ENCODE data around the gene CYBRD1. TPM values are rescaled to one million over a fixed set of nuclear protein-coding genes. Genes with fewer than 3 reads are reported as not detected.

Gene CYBRD1
- total and polyA plus RNA-seq, 5 donors from 2014 or later, result 0.09 to 0.94 (median 0.20) TPM; not detected in 2

DNA sequence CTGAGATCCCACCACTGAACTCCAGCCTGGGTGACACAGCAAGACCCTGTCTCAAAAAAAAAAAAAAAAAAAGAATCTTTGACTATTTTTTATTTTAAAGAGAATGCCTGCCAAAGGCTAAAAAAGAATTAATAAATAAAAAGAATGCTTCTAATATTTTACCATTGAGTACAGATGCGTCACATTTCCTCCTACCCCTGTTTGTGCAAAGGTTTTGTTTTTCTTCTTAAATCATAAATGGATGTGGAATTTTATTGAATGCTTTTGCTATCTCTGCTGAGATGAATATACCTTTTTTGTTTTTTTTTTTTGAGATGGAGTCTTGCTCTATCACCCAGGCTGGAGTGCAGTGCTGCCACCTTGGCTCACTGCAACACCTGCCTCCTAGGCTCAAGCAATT is 22.8 kb downstream of the CYBRD1 start:
- Histone ChIP-seq H3K36me3 (ENCODE audit: control insufficient read depth, insufficient read depth, low read length) (no peaks in the 10 kb centered on the region), H3K9me3 (ENCODE audit: control insufficient read depth in 2 of 2, low read length in 2 of 2) (no peaks in the 10 kb centered on the region), H3K27ac (ENCODE audit: insufficient read depth, low read length, poor library complexity, severe bottlenecking) (no peak overlapping the region), H3K4me3 (ENCODE audit: low read depth, low read length) (no peak overlapping the region), H3K4me1 (ENCODE audit: control insufficient read depth, insufficient read depth, low read length, poor library complexity, severe bottlenecking) (no peaks in the 10 kb centered on the region), H3K27me3 (ENCODE audit: control insufficient read depth, insufficient read depth, low read length) (peaks cover 3% of the 10 kb centered on the region)
- Mint-ChIP-seq H3K27ac (no peak overlapping the region), H3K9me3 (peaks cover 0 to 2% (median 0%) of the 10 kb centered on the region in 7 donors), H3K36me3 (no peaks in the 10 kb centered on the region), H3K27me3 (peaks cover 33% of the 10 kb centered on the region), H3K4me3 (no peak overlapping the region), H3K4me1 (peaks cover 0 to 5% (median 0%) of the 10 kb centered on the region in 4 donors)
- no peak for DNase-seq
- no peak for ATAC-seq (ENCODE audit: low read depth in 2 of 2)

DNA sequence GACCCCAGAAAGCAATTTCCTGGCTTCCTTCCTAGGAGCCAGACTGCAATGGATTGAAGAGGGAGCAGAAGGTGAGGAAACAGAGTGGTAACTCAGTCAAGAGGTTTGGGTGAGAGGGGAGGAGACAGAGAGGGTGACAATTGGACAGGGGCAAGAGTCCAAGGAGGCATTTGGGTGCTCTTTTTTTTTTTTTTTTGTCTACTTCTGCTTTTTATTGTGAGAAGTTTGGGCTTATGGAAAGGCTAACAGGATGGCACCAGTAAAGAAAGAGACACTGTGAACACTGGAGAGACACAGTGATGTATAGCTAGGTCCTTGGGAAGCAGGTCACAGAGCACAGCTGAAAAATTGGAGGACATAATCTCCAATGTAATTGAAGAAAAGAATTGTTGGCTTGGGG is 25.0 kb downstream of the CYBRD1 start:
- Histone ChIP-seq H3K4me3 (ENCODE audit: low read depth, low read length) (no peak overlapping the region), H3K27ac (ENCODE audit: insufficient read depth, low read length, poor library complexity, severe bottlenecking) (no peak overlapping the region), H3K27me3 (ENCODE audit: control insufficient read depth, insufficient read depth, low read length) (peaks cover 7% of the 10 kb centered on the region), H3K36me3 (ENCODE audit: control insufficient read depth, insufficient read depth, low read length) (no peaks in the 10 kb centered on the region), H3K4me1 (ENCODE audit: control insufficient read depth, insufficient read depth, low read length, poor library complexity, severe bottlenecking) (no peaks in the 10 kb centered on the region), H3K9me3 (ENCODE audit: control insufficient read depth in 2 of 2, low read length in 2 of 2) (no peaks in the 10 kb centered on the region)
- Mint-ChIP-seq H3K4me3 (no peak overlapping the region), H3K9me3 (peaks cover 0 to 2% (median 0%) of the 10 kb centered on the region in 7 donors), H3K36me3 (no peaks in the 10 kb centered on the region), H3K27me3 (peaks cover 38% of the 10 kb centered on the region), H3K4me1 (no peaks in the 10 kb centered on the region), H3K27ac (no peak overlapping the region)
- ATAC-seq (ENCODE audit: low read depth in 2 of 2) (no peak), DNase-seq (no peak)

DNA sequence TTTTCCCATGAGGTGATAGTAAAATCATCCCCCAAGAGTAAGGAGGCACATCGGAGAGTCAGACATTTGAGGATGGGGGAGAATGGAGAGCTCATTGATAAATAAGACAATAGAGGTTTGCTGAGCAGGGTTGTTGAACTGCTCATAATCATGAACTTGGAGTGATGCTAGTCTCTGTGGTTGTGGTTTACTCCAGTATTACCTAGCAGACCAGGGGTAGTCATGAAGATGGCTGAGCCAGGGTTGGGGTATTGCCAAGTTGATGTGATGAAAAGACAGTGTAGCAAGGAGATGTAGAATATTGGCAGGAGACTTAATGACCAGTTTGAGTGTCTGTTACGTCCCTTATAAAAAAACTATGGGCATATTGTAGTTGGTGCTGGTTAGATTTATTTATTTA is 25.4 kb downstream of the CYBRD1 start:
- Histone ChIP-seq H3K4me1 (ENCODE audit: control insufficient read depth, insufficient read depth, low read length, poor library complexity, severe bottlenecking) (no peaks in the 10 kb centered on the region), H3K9me3 (ENCODE audit: control insufficient read depth in 2 of 2, low read length in 2 of 2) (no peaks in the 10 kb centered on the region), H3K27me3 (ENCODE audit: control insufficient read depth, insufficient read depth, low read length) (peaks cover 11% of the 10 kb centered on the region), H3K4me3 (ENCODE audit: low read depth, low read length) (no peak overlapping the region), H3K27ac (ENCODE audit: insufficient read depth, low read length, poor library complexity, severe bottlenecking) (no peak overlapping the region), H3K36me3 (ENCODE audit: control insufficient read depth, insufficient read depth, low read length) (no peaks in the 10 kb centered on the region)
- Mint-ChIP-seq H3K9me3 (peaks cover 0 to 2% (median 0%) of the 10 kb centered on the region in 7 donors), H3K36me3 (no peaks in the 10 kb centered on the region), H3K4me1 (no peaks in the 10 kb centered on the region), H3K27me3 (peaks cover 39% of the 10 kb centered on the region), H3K27ac (no peak overlapping the region), H3K4me3 (no peak overlapping the region)
- ATAC-seq (ENCODE audit: low read depth in 2 of 2) (no peak), DNase-seq (no peak)

- Histone ChIP-seq H3K4me1 (ENCODE audit: control insufficient read depth, insufficient read depth, low read length, poor library complexity, severe bottlenecking) (no peaks in the 10 kb centered on the region), H3K9me3 (ENCODE audit: control insufficient read depth in 2 of 2, low read length in 2 of 2) (no peaks in the 10 kb centered on the region), H3K4me3 (ENCODE audit: low read depth, low read length) (no peak overlapping the region), H3K27ac (ENCODE audit: insufficient read depth, low read length, poor library complexity, severe bottlenecking) (no peak overlapping the region), H3K27me3 (ENCODE audit: control insufficient read depth, insufficient read depth, low read length) (peaks cover 9% of the 10 kb centered on the region), H3K36me3 (ENCODE audit: control insufficient read depth, insufficient read depth, low read length) (no peaks in the 10 kb centered on the region)
- Mint-ChIP-seq H3K27me3 (peaks cover 38% of the 10 kb centered on the region), H3K36me3 (no peaks in the 10 kb centered on the region), H3K9me3 (peaks cover 0 to 2% (median 0%) of the 10 kb centered on the region in 7 donors), H3K27ac (no peak overlapping the region), H3K4me1 (no peaks in the 10 kb centered on the region), H3K4me3 (no peak overlapping the region)
- DNase-seq (no peak), ATAC-seq (ENCODE audit: low read depth in 2 of 2) (no peak)
Measured at GRCh38 chr2:171550613-171551012, 28.3 kb downstream of the CYBRD1 start.

- Mint-ChIP-seq H3K36me3 (no peaks in the 10 kb centered on the region), H3K4me1 (no peaks in the 10 kb centered on the region), H3K9me3 (peaks cover 0 to 2% (median 0%) of the 10 kb centered on the region in 7 donors), H3K27ac (no peak overlapping the region), H3K27me3 (peaks cover 44% of the 10 kb centered on the region), H3K4me3 (no peak overlapping the region)
- Histone ChIP-seq H3K4me1 (ENCODE audit: control insufficient read depth, insufficient read depth, low read length, poor library complexity, severe bottlenecking) (no peaks in the 10 kb centered on the region), H3K27ac (ENCODE audit: insufficient read depth, low read length, poor library complexity, severe bottlenecking) (no peak overlapping the region), H3K9me3 (ENCODE audit: control insufficient read depth in 2 of 2, low read length in 2 of 2) (no peaks in the 10 kb centered on the region), H3K27me3 (ENCODE audit: control insufficient read depth, insufficient read depth, low read length) (peaks cover 12% of the 10 kb centered on the region), H3K4me3 (ENCODE audit: low read depth, low read length) (no peak overlapping the region), H3K36me3 (ENCODE audit: control insufficient read depth, insufficient read depth, low read length) (no peaks in the 10 kb centered on the region)
- ATAC-seq (ENCODE audit: low read depth in 2 of 2) (no peak), DNase-seq (no peak)
Measured at GRCh38 chr2:171551836-171552235, 29.6 kb downstream of the CYBRD1 start.

DNA sequence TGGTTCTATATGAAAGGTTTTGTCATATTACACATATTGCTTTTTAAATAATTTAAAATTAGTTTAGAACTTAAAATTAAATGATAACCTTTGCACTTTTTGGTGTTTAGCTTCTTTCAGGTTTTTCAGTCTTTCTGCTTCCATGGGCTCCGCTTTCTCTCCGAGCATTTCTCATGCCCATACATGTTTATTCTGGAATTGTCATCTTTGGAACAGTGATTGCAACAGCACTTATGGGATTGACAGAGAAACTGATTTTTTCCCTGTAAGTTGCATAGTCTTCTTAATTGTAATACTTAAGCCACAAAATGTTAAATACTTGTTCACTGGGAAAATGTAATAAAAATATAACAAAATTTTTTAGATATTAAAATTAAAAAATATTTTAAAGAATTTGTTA is 31.0 kb downstream of the CYBRD1 start:
- no peaks in the 10 kb centered on the region for H3K4me1 ChIP-seq (ENCODE audit: control insufficient read depth, insufficient read depth, low read length, poor library complexity, severe bottlenecking)
- no peak overlapping the region for H3K4me3 ChIP-seq (ENCODE audit: low read depth, low read length)
- H3K27ac ChIP-seq (ENCODE audit: insufficient read depth, low read length, poor library complexity, severe bottlenecking), result no peak overlapping the region
- H3K9me3 ChIP-seq (ENCODE audit: control insufficient read depth in 2 of 2, low read length in 2 of 2), result no peaks in the 10 kb centered on the region
- DNase-seq, result no peak
- Mint-ChIP-seq H3K27ac (no peak overlapping the region), H3K9me3 (no peaks in the 10 kb centered on the region), H3K27me3 (peaks cover 44% of the 10 kb centered on the region), H3K36me3 (no peaks in the 10 kb centered on the region), H3K4me1 (no peaks in the 10 kb centered on the region), H3K4me3 (no peak overlapping the region)
- ATAC-seq (ENCODE audit: low read depth in 2 of 2), result no peak
- no peaks in the 10 kb centered on the region for H3K36me3 ChIP-seq (ENCODE audit: control insufficient read depth, insufficient read depth, low read length)
- H3K27me3 ChIP-seq (ENCODE audit: control insufficient read depth, insufficient read depth, low read length), result peaks cover 12% of the 10 kb centered on the region

DNA sequence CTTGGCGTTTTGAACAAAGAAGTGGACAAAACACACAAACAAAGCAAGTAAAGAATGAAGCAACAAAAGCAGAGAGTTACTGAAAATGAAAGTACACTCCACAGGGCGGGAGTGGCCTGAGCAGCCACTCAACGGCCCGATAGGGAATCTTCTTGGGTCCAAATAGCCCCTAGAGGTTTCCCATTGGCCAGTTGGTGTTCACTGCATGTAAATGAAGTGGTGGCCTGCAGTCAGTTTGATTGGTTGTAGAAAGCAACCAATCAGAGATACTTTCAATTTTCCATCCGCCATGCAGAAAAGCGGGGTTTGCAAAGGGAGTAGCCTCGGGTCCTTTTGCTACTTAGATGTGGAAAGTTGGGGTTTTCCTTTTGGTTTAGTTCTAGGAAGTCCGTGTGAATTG is 31.6 kb downstream of the CYBRD1 start:
- DNase-seq (no peak), ATAC-seq (ENCODE audit: low read depth in 2 of 2) (no peak)
- Histone ChIP-seq H3K27me3 (ENCODE audit: control insufficient read depth, insufficient read depth, low read length) (peaks cover 16% of the 10 kb centered on the region), H3K9me3 (ENCODE audit: control insufficient read depth in 2 of 2, low read length in 2 of 2) (no peaks in the 10 kb centered on the region), H3K36me3 (ENCODE audit: control insufficient read depth, insufficient read depth, low read length) (no peaks in the 10 kb centered on the region), H3K4me3 (ENCODE audit: low read depth, low read length) (no peak overlapping the region), H3K27ac (ENCODE audit: insufficient read depth, low read length, poor library complexity, severe bottlenecking) (no peak overlapping the region), H3K4me1 (ENCODE audit: control insufficient read depth, insufficient read depth, low read length, poor library complexity, severe bottlenecking) (no peaks in the 10 kb centered on the region)
- H3K4me1 Mint-ChIP-seq, result no peaks in the 10 kb centered on the region
- no peak overlapping the region for H3K4me3 Mint-ChIP-seq
- no peak overlapping the region for H3K27ac Mint-ChIP-seq
- H3K27me3 Mint-ChIP-seq, result peaks cover 44% of the 10 kb centered on the region
- H3K9me3 Mint-ChIP-seq, result no peaks in the 10 kb centered on the region
- no peaks in the 10 kb centered on the region for H3K36me3 Mint-ChIP-seq

GRCh38 chr2:171554991-171555615 is 32.8 kb downstream of the CYBRD1 start:
- no peak overlapping the region for H3K4me3 ChIP-seq (ENCODE audit: low read depth, low read length)
- no peak for ATAC-seq (ENCODE audit: low read depth in 2 of 2)
- H3K36me3 ChIP-seq (ENCODE audit: control insufficient read depth, insufficient read depth, low read length), result no peaks in the 10 kb centered on the region
- DNase-seq, result no peak
- H3K27me3 ChIP-seq (ENCODE audit: control insufficient read depth, insufficient read depth, low read length), result peaks cover 17% of the 10 kb centered on the region
- no peaks in the 10 kb centered on the region for H3K4me1 ChIP-seq (ENCODE audit: control insufficient read depth, insufficient read depth, low read length, poor library complexity, severe bottlenecking)
- H3K4me1 Mint-ChIP-seq, result no peaks in the 10 kb centered on the region
- peaks cover 45% of the 10 kb centered on the region for H3K27me3 Mint-ChIP-seq
- H3K9me3 Mint-ChIP-seq, result no peaks in the 10 kb centered on the region
- no peak overlapping the region for H3K4me3 Mint-ChIP-seq
- H3K27ac Mint-ChIP-seq, result no peak overlapping the region
- no peak overlapping the region for H3K27ac ChIP-seq (ENCODE audit: insufficient read depth, low read length, poor library complexity, severe bottlenecking)
- no peaks in the 10 kb centered on the region for H3K9me3 ChIP-seq (ENCODE audit: control insufficient read depth in 2 of 2, low read length in 2 of 2)
- no peaks in the 10 kb centered on the region for H3K36me3 Mint-ChIP-seq

Measured in CD4-positive, CD25-positive, alpha-beta regulatory T cell (primary cell).